H9 (cell line): ENCODE data around the gene CYP2J2. TPM values are rescaled to one million over a fixed set of nuclear protein-coding genes. Genes with fewer than 3 reads are reported as not detected.

Experiments used
- DNase-seq: peaks from one replicate; pipeline ENCODE4 v3.0.0-alpha.2; 2017
- H2AFZ ChIP-seq: one replicate; pipeline ENCODE4 v1.6.1; 2013; ENCODE audit warnings: mild to moderate bottlenecking, low read length, control low read depth, moderate library complexity
- H2AK5ac ChIP-seq: 2 replicates; pipeline ENCODE4 v1.6.1; 2013; ENCODE audit warnings: low read length, control low read depth, mixed read lengths; ENCODE audit not compliant: insufficient read length
- H2BK120ac ChIP-seq: one replicate; pipeline ENCODE4 v1.6.1; 2013; ENCODE audit warnings: low read depth, mild to moderate bottlenecking, low read length, control low read depth, inconsistent platforms; ENCODE audit not compliant: poor library complexity, severe bottlenecking
- H2BK12ac ChIP-seq: 2 replicates; pipeline ENCODE4 v1.6.1; 2013; ENCODE audit warnings: low read length, control low read depth, mixed read lengths, low read depth; ENCODE audit not compliant: insufficient read length
- H2BK15ac ChIP-seq: 2 replicates; pipeline ENCODE4 v1.6.1; 2013; ENCODE audit warnings: low read depth, low read length, control low read depth
- H2BK20ac ChIP-seq: one replicate; pipeline ENCODE4 v1.6.1; 2013; ENCODE audit warnings: low read depth, mild to moderate bottlenecking, low read length, control low read depth, inconsistent platforms; ENCODE audit not compliant: poor library complexity, severe bottlenecking
- H2BK5ac ChIP-seq: 2 replicates; pipeline ENCODE4 v1.6.1; 2013; ENCODE audit warnings: low read length, control low read depth, mixed read lengths; ENCODE audit not compliant: insufficient read length
- H3K14ac ChIP-seq: 2 replicates; pipeline ENCODE4 v1.6.1; 2013; ENCODE audit warnings: low read length, control low read depth; ENCODE audit not compliant: insufficient read depth
- H3K18ac ChIP-seq: 2 replicates; pipeline ENCODE4 v1.6.1; 2013; ENCODE audit warnings: low read depth, mild to moderate bottlenecking, mixed read lengths, low read length, control low read depth; ENCODE audit not compliant: insufficient read length
- H3K23ac ChIP-seq: 2 replicates; pipeline ENCODE4 v1.6.1; 2013; ENCODE audit warnings: low read length, control low read depth, mixed read lengths, low read depth; ENCODE audit not compliant: insufficient read length
- H3K23me2 ChIP-seq: 2 replicates; pipeline ENCODE4 v1.6.1; 2013; ENCODE audit warnings: low read depth, mild to moderate bottlenecking, mixed read lengths, low read length, control low read depth; ENCODE audit not compliant: insufficient read length, poor library complexity, severe bottlenecking
- H3K27ac ChIP-seq: 2 replicates; pipeline ENCODE4 v1.5.1; 2013; ENCODE audit warnings: low read length, control low read depth, mixed read lengths, low read depth; ENCODE audit not compliant: insufficient read length
- H3K27me3 ChIP-seq: 2 replicates; pipeline ENCODE4 v1.6.1; 2013; ENCODE audit warnings: low read length, control low read depth, inconsistent platforms; ENCODE audit not compliant: insufficient read depth
- H3K4ac ChIP-seq: 2 replicates; pipeline ENCODE4 v1.6.1; 2013; ENCODE audit warnings: low read depth, mild to moderate bottlenecking, control low read depth, inconsistent platforms, low read length, moderate library complexity
- H3K4me1 ChIP-seq: 2 replicates; pipeline ENCODE4 v1.6.1; 2013; ENCODE audit warnings: low read length, control low read depth, inconsistent platforms; ENCODE audit not compliant: insufficient read depth
- H3K4me2 ChIP-seq: 2 replicates; pipeline ENCODE4 v1.6.1; 2013; ENCODE audit warnings: low read length, control low read depth, mixed read lengths; ENCODE audit not compliant: insufficient read length, insufficient read depth
- H3K56ac ChIP-seq: 2 replicates; pipeline ENCODE4 v1.6.1; 2013; ENCODE audit warnings: low read depth, mild to moderate bottlenecking, mixed read lengths, low read length, control low read depth; ENCODE audit not compliant: insufficient read length
- H3K79me1 ChIP-seq: 2 replicates; pipeline ENCODE4 v1.6.1; 2013; ENCODE audit warnings: low read depth, mild to moderate bottlenecking, moderate library complexity, low read length, control low read depth, inconsistent platforms; ENCODE audit not compliant: insufficient read depth, poor library complexity, severe bottlenecking
- H3K79me2 ChIP-seq: 2 replicates; pipeline ENCODE4 v1.6.1; 2013; ENCODE audit warnings: low read length, control low read depth, inconsistent platforms; ENCODE audit not compliant: insufficient read depth
- H3K9ac ChIP-seq: 2 replicates; pipeline ENCODE4 v1.6.1; 2013; ENCODE audit warnings: low read length, control low read depth, mixed read lengths; ENCODE audit not compliant: insufficient read length; ENCODE audit errors: extremely low read depth
- H3K9me3 ChIP-seq: one replicate; pipeline ENCODE4 v1.6.1; 2013; ENCODE audit warnings: low read depth, low read length, inconsistent platforms; ENCODE audit not compliant: control insufficient read depth
- H3T11ph ChIP-seq: one replicate; pipeline ENCODE4 v1.6.1; 2013; ENCODE audit warnings: mild to moderate bottlenecking, low read length, control low read depth, inconsistent platforms
- H4K20me1 ChIP-seq: one replicate; pipeline ENCODE4 v1.6.1; 2013; ENCODE audit not compliant: control insufficient read depth, insufficient read length, insufficient read depth
- H4K5ac ChIP-seq: 2 replicates; pipeline ENCODE4 v1.6.1; 2013; ENCODE audit warnings: low read depth, mild to moderate bottlenecking, mixed read lengths, low read length, control low read depth; ENCODE audit not compliant: insufficient read length
- H4K8ac ChIP-seq: replicated peaks from 2 replicates; pipeline ENCODE4 v1.6.1; 2013; ENCODE audit warnings: low read length, control low read depth, mixed read lengths, low read depth; ENCODE audit not compliant: insufficient read length
- H4K91ac ChIP-seq: 2 replicates; pipeline ENCODE4 v1.6.1; 2013; ENCODE audit warnings: low read depth, mild to moderate bottlenecking, moderate library complexity, mixed read lengths, low read length, control low read depth; ENCODE audit not compliant: insufficient read length
- H3K27ac Mint-ChIP-seq, 3 experiments: 2 replicates in 2 of 3; 3 replicates in 1 of 3; pipeline ENCODE4 v1.8.0; 2020 to 2021; ENCODE audit warnings: mixed read lengths in 3 of 3, mild to moderate bottlenecking in 1 of 3, moderate library complexity in 1 of 3
- H3K27me3 Mint-ChIP-seq: 2 replicates; pipeline ENCODE4 v1.8.0; 2021; ENCODE audit warnings: low read depth, mild to moderate bottlenecking, moderate library complexity, mixed read lengths
- H3K36me3 Mint-ChIP-seq, 3 experiments: 2 replicates in 2 of 3; 3 replicates in 1 of 3; pipeline ENCODE4 v1.8.0; 2020 to 2021; ENCODE audit warnings: low read depth in 3 of 3, mixed read lengths in 3 of 3; ENCODE audit not compliant: insufficient read depth in 1 of 3
- H3K4me1 Mint-ChIP-seq, 2 experiments: 2 replicates each; pipeline ENCODE4 v1.8.0; 2020; ENCODE audit warnings: mixed read lengths in 2 of 2
- H3K4me3 Mint-ChIP-seq, 2 experiments: 2 replicates in 1 of 2; 3 replicates in 1 of 2; pipeline ENCODE4 v1.8.0; 2020 to 2021; ENCODE audit warnings: mild to moderate bottlenecking in 2 of 2, mixed read lengths in 2 of 2, moderate library complexity in 1 of 2
- H3K9me3 Mint-ChIP-seq, 2 experiments: 2 replicates in 1 of 2; 3 replicates in 1 of 2; pipeline ENCODE4 v1.8.0; 2020; ENCODE audit warnings: mild to moderate bottlenecking in 2 of 2, mixed read lengths in 2 of 2, moderate library complexity in 1 of 2
- WGBS: extraction: QIAGEN DNeasy Blood & Tissue Kit; methylation state at CpG from one replicate; pipeline ENCODE4 v1.1.7; 2013; ENCODE audit warnings: missing lambda C conversion rate, low lambda C conversion rate, mixed read lengths; ENCODE audit not compliant: insufficient read length; ENCODE audit errors: extremely low coverage; 5-methylcytosine and 5-hydroxymethylcytosine counted together
- total RNA-seq: library from RNA; stranded (reverse); gene quantifications from 2 replicates; pipeline ENCODE4 v1.2.1, GENCODE V29; 2021
- TF ChIP-seq, protein P1 (sequence below): fragments of 200-600 bp; sonication (generic); conservative IDR thresholded peaks from 3 replicates; pipeline ENCODE4 v1.8.0; 2021; ENCODE audit warnings: antibody characterized with exemption, mild to moderate bottlenecking

Gene CYP2J2
- total RNA-seq, 1 experiment from 2014 or later, result 0.57 TPM

DNA sequence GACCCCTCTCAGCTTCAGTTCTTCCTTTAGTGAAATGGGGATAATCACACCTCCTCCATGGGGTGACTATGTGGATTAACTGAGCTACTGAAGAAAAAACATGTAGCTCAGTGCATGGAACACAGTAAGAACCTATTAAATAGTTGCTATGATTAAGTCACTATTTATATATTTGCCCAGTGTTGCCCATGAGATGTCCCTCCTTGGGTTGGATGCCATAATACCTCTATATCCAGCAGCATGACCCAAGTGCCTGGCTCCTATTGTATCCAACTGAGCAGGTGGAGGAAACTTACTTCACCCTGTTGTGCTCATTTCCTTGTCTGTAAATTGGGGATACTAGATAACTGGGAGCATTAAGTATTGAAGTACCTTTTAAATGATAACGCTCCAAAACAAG is 47.1 kb upstream of the CYP2J2 start:
- Histone ChIP-seq H2AFZ (no peak overlapping the region), H2AK5ac (no peak overlapping the region), H3K14ac (no peak overlapping the region), H3K9me3 (no peaks in the 10 kb centered on the region), H4K5ac (no peak overlapping the region), H4K20me1 (no peaks in the 10 kb centered on the region), H2BK15ac (no peak overlapping the region), H2BK5ac (no peak overlapping the region), H3K4me1 (no peaks in the 10 kb centered on the region), H3K4ac (no peak overlapping the region), H2BK12ac (no peak overlapping the region), H2BK20ac (no peak overlapping the region), H3K23ac (no peak overlapping the region), H3K27ac (no peak overlapping the region), H3K79me2 (no peaks in the 10 kb centered on the region), H3K27me3 (no peaks in the 10 kb centered on the region; the same call in 1 of the 2 replicates), H3K18ac (no peak overlapping the region), H3K9ac (no peak overlapping the region), H3K79me1 (no peaks in the 10 kb centered on the region), H3K4me2 (no peak overlapping the region), H3T11ph (no peak overlapping the region), H3K23me2 (peaks cover 6% of the 10 kb centered on the region), H4K91ac (no peak overlapping the region), H3K56ac (no peak overlapping the region), H4K8ac (no peak overlapping the region), H2BK120ac (no peak overlapping the region)
- Mint-ChIP-seq H3K27ac (no peak overlapping the region), H3K36me3 (no peaks in the 10 kb centered on the region), H3K4me1 (0 out of 4 replicates have a peak, but pooled peaks cover 0 to 2% of the 10 kb centered on the region in 2 experiments), H3K9me3 (no peaks in the 10 kb centered on the region), H3K27me3 (peaks cover 20% of the 10 kb centered on the region), H3K4me3 (no peak overlapping the region)
- no peak for DNase-seq
- TF ChIP-seq, protein P1, sequence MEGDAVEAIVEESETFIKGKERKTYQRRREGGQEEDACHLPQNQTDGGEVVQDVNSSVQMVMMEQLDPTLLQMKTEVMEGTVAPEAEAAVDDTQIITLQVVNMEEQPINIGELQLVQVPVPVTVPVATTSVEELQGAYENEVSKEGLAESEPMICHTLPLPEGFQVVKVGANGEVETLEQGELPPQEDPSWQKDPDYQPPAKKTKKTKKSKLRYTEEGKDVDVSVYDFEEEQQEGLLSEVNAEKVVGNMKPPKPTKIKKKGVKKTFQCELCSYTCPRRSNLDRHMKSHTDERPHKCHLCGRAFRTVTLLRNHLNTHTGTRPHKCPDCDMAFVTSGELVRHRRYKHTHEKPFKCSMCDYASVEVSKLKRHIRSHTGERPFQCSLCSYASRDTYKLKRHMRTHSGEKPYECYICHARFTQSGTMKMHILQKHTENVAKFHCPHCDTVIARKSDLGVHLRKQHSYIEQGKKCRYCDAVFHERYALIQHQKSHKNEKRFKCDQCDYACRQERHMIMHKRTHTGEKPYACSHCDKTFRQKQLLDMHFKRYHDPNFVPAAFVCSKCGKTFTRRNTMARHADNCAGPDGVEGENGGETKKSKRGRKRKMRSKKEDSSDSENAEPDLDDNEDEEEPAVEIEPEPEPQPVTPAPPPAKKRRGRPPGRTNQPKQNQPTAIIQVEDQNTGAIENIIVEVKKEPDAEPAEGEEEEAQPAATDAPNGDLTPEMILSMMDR, result no peak
- WGBS, result no CpG with 5 or more reads among the region's 1 CpG
